Measurements from ENCODE around the gene DENND2D.
A peak's percentile ranks its signal among the peaks of the same experiment; 100 is the strongest.

The DENND2D gene

GRCh38 chr1:111199881-111200801 is at the start of gene DENND2D:
Gene DENND2D (minus strand): TSS chr1:111200646. CDS start chr1:111200459, 187 bp downstream.
- no peak for DNase-seq

GRCh38 chr1:111249960-111250359 is 49.5 kb upstream of the DENND2D start:
- no peak for DNase-seq

- DNase-seq = no peak
Observed at GRCh38 chr1:111247125-111247838, 46.8 kb upstream of the DENND2D start.

- no peak for DNase-seq
Observed at GRCh38 chr1:111242805-111243523, 42.5 kb upstream of the DENND2D start.

- DNase-seq = no peak
Observed at GRCh38 chr1:111241797-111242196, 41.4 kb upstream of the DENND2D start.

- no peak for DNase-seq
Observed at GRCh38 chr1:111238056-111238795, 37.8 kb upstream of the DENND2D start.

- no peak for DNase-seq
Observed at GRCh38 chr1:111236806-111237205, 36.4 kb upstream of the DENND2D start.

- no peak for DNase-seq
Observed at GRCh38 chr1:111236379-111236778, 35.9 kb upstream of the DENND2D start.

GRCh38 chr1:111234866-111235265 is 34.4 kb upstream of the DENND2D start:
- peak; percentile 45 for DNase-seq

GRCh38 chr1:111234258-111234657 is 33.8 kb upstream of the DENND2D start:
- DNase-seq = peak; percentile 16

GRCh38 chr1:111232134-111232533 is 31.7 kb upstream of the DENND2D start:
- DNase-seq = no peak

GRCh38 chr1:111228748-111229126 is 28.3 kb upstream of the DENND2D start:
- no peak for DNase-seq

GRCh38 chr1:111227851-111228747 is 27.7 kb upstream of the DENND2D start:
- peak; percentile 69 for DNase-seq

- no peak for DNase-seq
Observed at GRCh38 chr1:111227434-111227833, 27.0 kb upstream of the DENND2D start, which contains the start of gene CHI3L2. Gene CHI3L2 (plus strand): TSS chr1:111227713. CDS start chr1:111227730, 17 bp downstream.

- DNase-seq = no peak
Observed at GRCh38 chr1:111225717-111226400, 25.4 kb upstream of the DENND2D start.

GRCh38 chr1:111225091-111225490 is 24.6 kb upstream of the DENND2D start:
- DNase-seq = no peak

- DNase-seq = no peak
Observed at GRCh38 chr1:111223126-111223685, 22.8 kb upstream of the DENND2D start.

GRCh38 chr1:111222308-111223125 is 22.1 kb upstream of the DENND2D start:
- peak; percentile 44 for DNase-seq

- DNase-seq = peak; percentile 10
Observed at GRCh38 chr1:111221633-111222291, 21.3 kb upstream of the DENND2D start.
